NCI-H2107 treated with DMSO at 0.1 percent for 48 hours (cell line): ENCODE results near the gene CCZ1B.
"Not testable (repeated sequence)": the region's sequence is repeated elsewhere in the genome, so short reads cannot be mapped to it uniquely, and the experiment has no call there.

ENCODE experiments used
- DNase-seq: peaks from one replicate; lab custom pipeline; 2025; ENCODE audit not compliant: unreplicated experiment; lab: John Stamatoyannopoulos, UW

CCZ1B gene

GRCh38 chr7:6749335-6749734, 76.7 kb downstream of the CCZ1B start:
- not testable (repeated sequence) for DNase-seq
